ENCODE data around the gene CFAP251. TPM values are rescaled to one million over a fixed set of nuclear protein-coding genes. Genes with fewer than 3 reads are reported as not detected.

CFAP251 gene
- total and polyA plus RNA-seq, 2 of the 13 experiments (the other 11 are each of a cell fraction or from before 2014, with no cell fraction given) = 0.30 to 0.42 TPM

GRCh38 chr12:121888478-121889273, 29.7 kb upstream of the CFAP251 start, which contains the start of gene PSMD9 (continued):
- TF ChIP-seq, protein P1, sequence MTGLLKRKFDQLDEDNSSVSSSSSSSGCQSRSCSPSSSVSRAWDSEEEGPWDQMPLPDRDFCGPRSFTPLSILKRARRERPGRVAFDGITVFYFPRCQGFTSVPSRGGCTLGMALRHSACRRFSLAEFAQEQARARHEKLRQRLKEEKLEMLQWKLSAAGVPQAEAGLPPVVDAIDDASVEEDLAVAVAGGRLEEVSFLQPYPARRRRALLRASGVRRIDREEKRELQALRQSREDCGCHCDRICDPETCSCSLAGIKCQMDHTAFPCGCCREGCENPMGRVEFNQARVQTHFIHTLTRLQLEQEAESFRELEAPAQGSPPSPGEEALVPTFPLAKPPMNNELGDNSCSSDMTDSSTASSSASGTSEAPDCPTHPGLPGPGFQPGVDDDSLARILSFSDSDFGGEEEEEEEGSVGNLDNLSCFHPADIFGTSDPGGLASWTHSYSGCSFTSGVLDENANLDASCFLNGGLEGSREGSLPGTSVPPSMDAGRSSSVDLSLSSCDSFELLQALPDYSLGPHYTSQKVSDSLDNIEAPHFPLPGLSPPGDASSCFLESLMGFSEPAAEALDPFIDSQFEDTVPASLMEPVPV (CRISPR knock-in tag; IDR thresholded peaks at IDR 0.05) = peak; percentile 88
- 0 out of 2 replicates have a peak, but pooled peaks have one; percentile 41 for TF ChIP-seq NR2F2 (IDR thresholded peaks at IDR 0.05; ENCODE audit: borderline replicate concordance, low read depth)
- TF ChIP-seq MYNN (CRISPR knock-in tag; IDR thresholded peaks at IDR 0.05; ENCODE audit: low read depth) = no peak
- TF ChIP-seq ARID4A (CRISPR knock-in tag; IDR thresholded peaks at IDR 0.05; ENCODE audit: borderline replicate concordance) = peak; percentile 98
- TF ChIP-seq, protein P2, sequence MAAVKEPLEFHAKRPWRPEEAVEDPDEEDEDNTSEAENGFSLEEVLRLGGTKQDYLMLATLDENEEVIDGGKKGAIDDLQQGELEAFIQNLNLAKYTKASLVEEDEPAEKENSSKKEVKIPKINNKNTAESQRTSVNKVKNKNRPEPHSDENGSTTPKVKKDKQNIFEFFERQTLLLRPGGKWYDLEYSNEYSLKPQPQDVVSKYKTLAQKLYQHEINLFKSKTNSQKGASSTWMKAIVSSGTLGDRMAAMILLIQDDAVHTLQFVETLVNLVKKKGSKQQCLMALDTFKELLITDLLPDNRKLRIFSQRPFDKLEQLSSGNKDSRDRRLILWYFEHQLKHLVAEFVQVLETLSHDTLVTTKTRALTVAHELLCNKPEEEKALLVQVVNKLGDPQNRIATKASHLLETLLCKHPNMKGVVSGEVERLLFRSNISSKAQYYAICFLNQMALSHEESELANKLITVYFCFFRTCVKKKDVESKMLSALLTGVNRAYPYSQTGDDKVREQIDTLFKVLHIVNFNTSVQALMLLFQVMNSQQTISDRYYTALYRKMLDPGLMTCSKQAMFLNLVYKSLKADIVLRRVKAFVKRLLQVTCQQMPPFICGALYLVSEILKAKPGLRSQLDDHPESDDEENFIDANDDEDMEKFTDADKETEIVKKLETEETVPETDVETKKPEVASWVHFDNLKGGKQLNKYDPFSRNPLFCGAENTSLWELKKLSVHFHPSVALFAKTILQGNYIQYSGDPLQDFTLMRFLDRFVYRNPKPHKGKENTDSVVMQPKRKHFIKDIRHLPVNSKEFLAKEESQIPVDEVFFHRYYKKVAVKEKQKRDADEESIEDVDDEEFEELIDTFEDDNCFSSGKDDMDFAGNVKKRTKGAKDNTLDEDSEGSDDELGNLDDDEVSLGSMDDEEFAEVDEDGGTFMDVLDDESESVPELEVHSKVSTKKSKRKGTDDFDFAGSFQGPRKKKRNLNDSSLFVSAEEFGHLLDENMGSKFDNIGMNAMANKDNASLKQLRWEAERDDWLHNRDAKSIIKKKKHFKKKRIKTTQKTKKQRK (IDR thresholded peaks at IDR 0.05; ENCODE audit: low read length) = no peak
- TF ChIP-seq ZBTB40 (IDR thresholded peaks at IDR 0.05) = peak; percentile 66
- peak; percentile 81 for TF ChIP-seq ZBTB40 (CRISPR knock-in tag; IDR thresholded peaks at IDR 0.05)
- TF ChIP-seq JDP2 (CRISPR knock-in tag; IDR thresholded peaks at IDR 0.05; ENCODE audit: borderline replicate concordance) = peak; percentile 61; the same call in 1 of the 2 replicates
